ENCODE results near the gene RAD51B.

DNA sequence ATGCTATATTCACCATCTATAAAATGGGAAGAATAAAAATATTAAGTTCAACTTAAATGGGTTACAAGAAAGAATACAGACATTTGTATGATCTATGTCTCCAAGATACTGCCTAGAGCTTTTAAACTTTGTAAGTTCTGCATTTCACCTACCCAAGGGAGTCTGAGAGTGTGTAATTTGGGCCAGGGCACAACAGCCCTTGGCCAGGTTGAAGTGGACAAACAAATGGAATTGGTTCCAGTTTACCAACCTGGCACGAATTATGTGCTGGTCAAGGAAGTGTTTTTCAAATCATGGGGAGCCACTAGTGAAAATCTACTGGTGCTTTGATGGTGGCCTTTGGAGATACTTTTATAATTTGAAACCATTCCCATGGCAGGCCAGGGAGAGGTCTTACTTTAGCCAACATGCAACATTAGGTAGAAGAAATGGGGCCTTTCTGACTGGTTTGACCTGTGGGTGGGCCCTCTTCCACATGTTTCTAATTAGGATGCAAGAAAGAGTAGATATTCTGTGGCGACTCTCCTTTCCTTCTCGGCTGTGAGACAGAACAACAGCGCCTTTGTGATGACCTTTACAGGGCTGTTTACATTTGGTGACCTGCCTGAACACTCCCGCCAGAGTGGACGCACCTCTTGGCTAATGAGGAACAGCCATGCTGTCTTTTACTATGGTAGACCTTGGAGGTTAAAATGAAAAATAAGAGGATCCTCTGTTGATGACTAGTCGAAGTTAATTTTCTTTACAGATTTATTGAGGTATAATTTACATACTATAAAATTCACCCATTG is 496.7 kb downstream of the RAD51B start:
- TF ChIP-seq CTCF (IDR thresholded peaks at IDR 0.05) = no peak
- no peak for TF ChIP-seq POLR2A (IDR thresholded peaks at IDR 0.05)
